Measurements from ENCODE around the gene DNAH7. TPM values are rescaled to one million over a fixed set of nuclear protein-coding genes. Genes with fewer than 3 reads are reported as not detected.

Gene DNAH7
- total RNA-seq = 0.28 and 0.55 TPM in 2 replicates

GRCh38 chr2:196068271-196069209 lies at the start of gene DNAH7:
Gene DNAH7, minus strand, starts transcription at chr2:196068837. Its CDS starts 126 bp downstream, at chr2:196068711.

Other genes starting within 250 kb of the DNAH7 start
- gene STK17B, start 102.7 kb upstream of the DNAH7 start, total RNA-seq = 13.7 and 15.6 TPM in 2 replicates